HEK293 (cell line): ENCODE measurements around the gene OR2B3.

ENCODE experiments used
- CTCF ChIP-seq: fragments of 450-650 bp; formaldehyde crosslinking; IDR thresholded peaks from 2 replicates; pipeline ENCODE4 v1.5.1; 2016; ENCODE audit warnings: missing biosample characterization, missing genetic modification characterization
- HOXC10 ChIP-seq: sonication (generic); formaldehyde crosslinking; IDR thresholded peaks from 2 replicates; pipeline ENCODE4 v1.8.1; 2023; ENCODE audit warnings: mild to moderate bottlenecking, missing genetic modification reagents
- YY1 ChIP-seq: fragments of 450-650 bp; formaldehyde crosslinking; IDR thresholded peaks from 2 replicates; pipeline ENCODE4 v1.5.1; 2018; ENCODE audit warnings: missing biosample characterization, missing genetic modification characterization
- ZBTB26 ChIP-seq: fragments of 450-650 bp; formaldehyde crosslinking; optimal IDR thresholded peaks from 2 replicates; pipeline ENCODE3; 2016; ENCODE audit warnings: missing biosample characterization, mild to moderate bottlenecking, missing genetic modification characterization
- ZNF184 ChIP-seq: fragments of 450-650 bp; IDR thresholded peaks from 2 replicates; pipeline ENCODE4 v1.5.1; 2018; ENCODE audit warnings: missing biosample characterization, mild to moderate bottlenecking, missing genetic modification characterization
- ZNF239 ChIP-seq: fragments of 450-650 bp; formaldehyde crosslinking; IDR thresholded peaks from 2 replicates; pipeline ENCODE4 v1.5.1; 2016; ENCODE audit warnings: missing biosample characterization, missing genetic modification characterization
- ZNF24 ChIP-seq: fragments of 450-650 bp; formaldehyde crosslinking; IDR thresholded peaks from 2 replicates; pipeline ENCODE4 v1.5.1; 2016; ENCODE audit warnings: missing biosample characterization, missing genetic modification characterization
- ZNF580 ChIP-seq: fragments of 450-650 bp; formaldehyde crosslinking; IDR thresholded peaks from 2 replicates; pipeline ENCODE4 v1.5.1; 2016; ENCODE audit warnings: missing biosample characterization, missing genetic modification characterization
- ZNF600 ChIP-seq: fragments of 450-650 bp; formaldehyde crosslinking; IDR thresholded peaks from 2 replicates; pipeline ENCODE4 v1.5.1; 2016; ENCODE audit warnings: missing biosample characterization, missing genetic modification characterization
- ZNF645 ChIP-seq: fragments of 450-650 bp; formaldehyde crosslinking; IDR thresholded peaks from 2 replicates; pipeline ENCODE4; 2016; ENCODE audit warnings: missing biosample characterization, missing genetic modification characterization
- ZNF837 ChIP-seq: fragments of 450-650 bp; formaldehyde crosslinking; IDR thresholded peaks from 2 replicates; pipeline ENCODE4 v1.5.1; 2016; ENCODE audit warnings: missing biosample characterization, missing genetic modification characterization

- no peak for TF ChIP-seq ZNF600 (tag by site-specific recombination)
- no peak for TF ChIP-seq ZNF184 (tag by site-specific recombination)
- no peak for TF ChIP-seq CTCF (tag by site-specific recombination)
- no peak for TF ChIP-seq HOXC10 (CRISPR knock-in tag)
- no peak for TF ChIP-seq ZNF239 (tag by site-specific recombination)
- no peak for TF ChIP-seq YY1 (tag by site-specific recombination)
- TF ChIP-seq ZBTB26 (tag by site-specific recombination) = no peak
- TF ChIP-seq ZNF645 = no peak
- no peak for TF ChIP-seq ZNF24
- no peak for TF ChIP-seq ZNF837 (tag by site-specific recombination)
- TF ChIP-seq ZNF580 (tag by site-specific recombination) = no peak
These were observed 35.4 kb downstream of the OR2B3 start for GRCh38 chr6:29051680-29052079.
